Dendritic cell treated with granulocyte-macrophage colony-stimulating factor and Interleukin-4, amounts not matched to agents 40 ng/mL and 50 ng/mL, for 4 days (primary cell): Measurements from ENCODE around the gene ARHGAP26.

Experiments
- H3K27ac Mint-ChIP-seq: one replicate; pipeline ENCODE4 v1.8.0; 2022; ENCODE audit warnings: mild to moderate bottlenecking, mixed read lengths
- H3K27me3 Mint-ChIP-seq: one replicate; pipeline ENCODE4 v1.8.0; 2022; ENCODE audit warnings: mild to moderate bottlenecking, mixed read lengths
- H3K36me3 Mint-ChIP-seq: one replicate; pipeline ENCODE4 v1.8.0; 2022; ENCODE audit warnings: low read depth, mixed read lengths
- H3K4me1 Mint-ChIP-seq: one replicate; pipeline ENCODE4 v1.8.0; 2022; ENCODE audit warnings: low read depth, mixed read lengths
- H3K4me3 Mint-ChIP-seq: one replicate; pipeline ENCODE4 v1.8.0; 2022; ENCODE audit warnings: mild to moderate bottlenecking, moderate library complexity, mixed read lengths
- H3K9me3 Mint-ChIP-seq: one replicate; pipeline ENCODE4 v1.8.0; 2022; ENCODE audit warnings: mixed read lengths
- intact Hi-C: fragments of 100-400 bp; cut with micrococcal nuclease; formaldehyde crosslinking; loops from one replicate; pipeline ENCODE4 v1.15.0; 2022

Gene ARHGAP26

GRCh38 chr5:143251946-143252345 lies 481.8 kb downstream of the ARHGAP26 start:
- H3K9me3 Mint-ChIP-seq: no peaks in the 10 kb centered on the region
- H3K4me3 Mint-ChIP-seq: no peak overlapping the region
- H3K27me3 Mint-ChIP-seq: no peaks in the 10 kb centered on the region
- H3K4me1 Mint-ChIP-seq: peaks cover 44% of the 10 kb centered on the region
- intact Hi-C loops: no loop called here
- peak overlapping the region; percentile 7 for H3K27ac Mint-ChIP-seq
- no peaks in the 10 kb centered on the region for H3K36me3 Mint-ChIP-seq

- Mint-ChIP-seq H3K27ac (no peak overlapping the region), H3K4me1 (peaks cover 36% of the 10 kb centered on the region), H3K4me3 (no peak overlapping the region), H3K36me3 (no peaks in the 10 kb centered on the region), H3K9me3 (no peaks in the 10 kb centered on the region), H3K27me3 (no peaks in the 10 kb centered on the region)
- intact Hi-C loops: no loop called here
Observed at GRCh38 chr5:143254819-143255218, 484.6 kb downstream of the ARHGAP26 start.

- H3K27me3 Mint-ChIP-seq: no peaks in the 10 kb centered on the region
- intact Hi-C loops: no loop called here
- no peaks in the 10 kb centered on the region for H3K36me3 Mint-ChIP-seq
- H3K4me3 Mint-ChIP-seq: no peak overlapping the region
- H3K27ac Mint-ChIP-seq: no peak overlapping the region
- H3K4me1 Mint-ChIP-seq: peaks cover 12% of the 10 kb centered on the region
- H3K9me3 Mint-ChIP-seq: no peaks in the 10 kb centered on the region
Observed at GRCh38 chr5:143258559-143259253, 488.5 kb downstream of the ARHGAP26 start.

- Mint-ChIP-seq H3K27ac (no peak overlapping the region), H3K4me1 (peaks cover 12% of the 10 kb centered on the region), H3K4me3 (no peak overlapping the region), H3K9me3 (no peaks in the 10 kb centered on the region), H3K36me3 (no peaks in the 10 kb centered on the region), H3K27me3 (no peaks in the 10 kb centered on the region)
- intact Hi-C loops: no loop called here
Observed at GRCh38 chr5:143259254-143259605, 489.1 kb downstream of the ARHGAP26 start.

- H3K4me3 Mint-ChIP-seq: no peak overlapping the region
- no peak overlapping the region for H3K27ac Mint-ChIP-seq
Observed at GRCh38 chr5:143261748-143262392, 491.7 kb downstream of the ARHGAP26 start.

GRCh38 chr5:143262393-143263174 lies 492.4 kb downstream of the ARHGAP26 start:
- Mint-ChIP-seq H3K27me3 (no peaks in the 10 kb centered on the region), H3K27ac (no peak overlapping the region), H3K36me3 (no peaks in the 10 kb centered on the region), H3K4me1 (peaks cover 12% of the 10 kb centered on the region), H3K9me3 (peaks cover 8% of the 10 kb centered on the region), H3K4me3 (no peak overlapping the region)
- intact Hi-C loops: no loop called here

More at GRCh38 chr5:143261748-143262392, 491.7 kb downstream of the ARHGAP26 start:
- Mint-ChIP-seq H3K9me3 (peaks cover 1% of the 10 kb centered on the region), H3K4me1 (peaks cover 12% of the 10 kb centered on the region), H3K27me3 (no peaks in the 10 kb centered on the region), H3K36me3 (no peaks in the 10 kb centered on the region)
- intact Hi-C loops: no loop called here

GRCh38 chr5:143263272-143263810 lies 493.2 kb downstream of the ARHGAP26 start:
- Mint-ChIP-seq H3K27me3 (no peaks in the 10 kb centered on the region), H3K27ac (no peak overlapping the region), H3K36me3 (no peaks in the 10 kb centered on the region), H3K9me3 (peaks cover 16% of the 10 kb centered on the region), H3K4me1 (peaks cover 8% of the 10 kb centered on the region), H3K4me3 (no peak overlapping the region)
- intact Hi-C loops: no loop called here

GRCh38 chr5:143265995-143266394 lies 495.8 kb downstream of the ARHGAP26 start:
- Mint-ChIP-seq H3K27ac (no peak overlapping the region), H3K27me3 (no peaks in the 10 kb centered on the region), H3K4me3 (no peak overlapping the region), H3K4me1 (peaks cover 7% of the 10 kb centered on the region), H3K9me3 (peaks cover 35% of the 10 kb centered on the region), H3K36me3 (no peaks in the 10 kb centered on the region)
- intact Hi-C loops: no loop called here

- no peak overlapping the region for H3K27ac Mint-ChIP-seq
- no peaks in the 10 kb centered on the region for H3K27me3 Mint-ChIP-seq
- H3K4me3 Mint-ChIP-seq: no peak overlapping the region
- H3K36me3 Mint-ChIP-seq: no peaks in the 10 kb centered on the region
- intact Hi-C loops: no loop called here
- peaks cover under 1% of the 10 kb centered on the region for H3K4me1 Mint-ChIP-seq
- H3K9me3 Mint-ChIP-seq: peaks cover 35% of the 10 kb centered on the region
Observed at GRCh38 chr5:143267186-143267585, 497.0 kb downstream of the ARHGAP26 start.

GRCh38 chr5:143268388-143268787 lies 498.2 kb downstream of the ARHGAP26 start:
- H3K4me3 Mint-ChIP-seq: no peak overlapping the region
- H3K27me3 Mint-ChIP-seq: no peaks in the 10 kb centered on the region
- H3K27ac Mint-ChIP-seq: no peak overlapping the region
- intact Hi-C loops: no loop called here
- peaks cover 35% of the 10 kb centered on the region for H3K9me3 Mint-ChIP-seq
- H3K4me1 Mint-ChIP-seq: no peaks in the 10 kb centered on the region
- no peaks in the 10 kb centered on the region for H3K36me3 Mint-ChIP-seq

GRCh38 chr5:143271431-143271830 lies 501.3 kb downstream of the ARHGAP26 start:
- peaks cover 6% of the 10 kb centered on the region for H3K4me1 Mint-ChIP-seq
- H3K27ac Mint-ChIP-seq: no peak overlapping the region
- H3K9me3 Mint-ChIP-seq: peaks cover 35% of the 10 kb centered on the region
- intact Hi-C loops: no loop called here
- H3K36me3 Mint-ChIP-seq: peaks cover 5% of the 10 kb centered on the region
- H3K27me3 Mint-ChIP-seq: no peaks in the 10 kb centered on the region
- H3K4me3 Mint-ChIP-seq: no peak overlapping the region

- Mint-ChIP-seq H3K9me3 (peaks cover 3% of the 10 kb centered on the region), H3K4me3 (no peak overlapping the region), H3K27ac (no peak overlapping the region), H3K4me1 (peaks cover 6% of the 10 kb centered on the region), H3K27me3 (no peaks in the 10 kb centered on the region), H3K36me3 (peaks cover 23% of the 10 kb centered on the region)
- intact Hi-C loops: no loop called here
Observed at GRCh38 chr5:143274952-143275351, 504.8 kb downstream of the ARHGAP26 start.

GRCh38 chr5:143275512-143276363 lies 505.6 kb downstream of the ARHGAP26 start:
- no peaks in the 10 kb centered on the region for H3K27me3 Mint-ChIP-seq
- H3K36me3 Mint-ChIP-seq: peaks cover 31% of the 10 kb centered on the region
- H3K9me3 Mint-ChIP-seq: no peaks in the 10 kb centered on the region
- H3K4me1 Mint-ChIP-seq: peaks cover 6% of the 10 kb centered on the region
- intact Hi-C loops: no loop called here
- H3K4me3 Mint-ChIP-seq: no peak overlapping the region
- no peak overlapping the region for H3K27ac Mint-ChIP-seq
